Stimulated activated naive CD4-positive, alpha-beta T cell (primary cell): ENCODE data around the gene KRTAP4-16.
"Not testable (repeated sequence)": the region's sequence is repeated elsewhere in the genome, so short reads cannot be mapped to it uniquely, and the experiment has no call there.

Experiments used
- DNase-seq, 6 experiments: peaks; one replicate each; lab custom pipeline; 2025; lab: John Stamatoyannopoulos, UW

KRTAP4-16 gene

GRCh38 chr17:41119696-41120690 lies 18.0 kb upstream of the KRTAP4-16 start:
- peak in 3 of 6 experiments; percentile 43 to 57 (median 52) for DNase-seq

- no peak for DNase-seq
These were observed 16.7 kb upstream of the KRTAP4-16 start for GRCh38 chr17:41118721-41119120.

GRCh38 chr17:41117846-41118386 lies 15.9 kb upstream of the KRTAP4-16 start, which contains the start of gene KRTAP4-11:
TSS of gene KRTAP4-11 (minus strand) at chr17:41118373. CDS start at chr17:41118315, 58 bp downstream.
- not testable (repeated sequence) for DNase-seq

GRCh38 chr17:41116297-41116696 lies 14.3 kb upstream of the KRTAP4-16 start:
- no peak for DNase-seq

GRCh38 chr17:41111151-41111885 lies 9.3 kb upstream of the KRTAP4-16 start:
- DNase-seq = no peak

GRCh38 chr17:41108728-41109386 lies 6.8 kb upstream of the KRTAP4-16 start:
- not testable (repeated sequence) for DNase-seq

- no peak for DNase-seq
These were observed 6.0 kb upstream of the KRTAP4-16 start for GRCh38 chr17:41107941-41108450.

- DNase-seq = not testable (repeated sequence)
These were observed 3.3 kb upstream of the KRTAP4-16 start, which contains the start of gene KRTAP4-9 for GRCh38 chr17:41105347-41105746. TSS of gene KRTAP4-9 (plus strand) at chr17:41105389. CDS start at chr17:41105389, 0 bp downstream.

GRCh38 chr17:41104386-41105038 lies 2.5 kb upstream of the KRTAP4-16 start:
- not testable (repeated sequence) for DNase-seq

- DNase-seq = no peak
These were observed 1.9 kb upstream of the KRTAP4-16 start for GRCh38 chr17:41103896-41104295.

- DNase-seq = peak in 1 of 6 experiments; percentile 3
These were observed 2.1 kb downstream of the KRTAP4-16 start for GRCh38 chr17:41099682-41100480.

- DNase-seq = no peak
These were observed 3.5 kb downstream of the KRTAP4-16 start for GRCh38 chr17:41098481-41098880.

- DNase-seq = no peak
These were observed 4.0 kb downstream of the KRTAP4-16 start, which contains the start of gene KRTAP4-8 for GRCh38 chr17:41098042-41098441. TSS of gene KRTAP4-8 (minus strand) at chr17:41098142. CDS start at chr17:41098084, 58 bp downstream.

GRCh38 chr17:41096055-41096454 lies 6.0 kb downstream of the KRTAP4-16 start:
- DNase-seq = no peak

GRCh38 chr17:41088760-41089352 lies 13.2 kb downstream of the KRTAP4-16 start:
- not testable (repeated sequence) for DNase-seq

GRCh38 chr17:41084100-41084856 lies 17.7 kb downstream of the KRTAP4-16 start, which contains the start of gene KRTAP4-7:
TSS of gene KRTAP4-7 (plus strand) at chr17:41084150. CDS start at chr17:41084207, 57 bp downstream.
- not testable (repeated sequence) for DNase-seq

GRCh38 chr17:41083427-41083826 lies 18.6 kb downstream of the KRTAP4-16 start:
- not testable (repeated sequence) for DNase-seq

- DNase-seq = no peak
These were observed 19.4 kb downstream of the KRTAP4-16 start for GRCh38 chr17:41082626-41083025.
